Urothelium cell line (cell line): ENCODE measurements around the gene IL22RA1.
A peak's percentile ranks its signal among the peaks of the same experiment; 100 is the strongest.

Experiments used
- DNase-seq: peaks from one replicate; pipeline ENCODE4 v3.0.0; 2011; ENCODE audit warnings: low spot score, mixed read lengths
- FAIRE-seq: peaks from 2 replicates; lab custom pipeline; 2011; peaks lifted over from hg19 to GRCh38; lab: Jason Lieb, UNC

IL22RA1 gene

GRCh38 chr1:24117132-24117531, 25.8 kb downstream of the IL22RA1 start:
- DNase-seq = no peak
- FAIRE-seq = no peak

DNA sequence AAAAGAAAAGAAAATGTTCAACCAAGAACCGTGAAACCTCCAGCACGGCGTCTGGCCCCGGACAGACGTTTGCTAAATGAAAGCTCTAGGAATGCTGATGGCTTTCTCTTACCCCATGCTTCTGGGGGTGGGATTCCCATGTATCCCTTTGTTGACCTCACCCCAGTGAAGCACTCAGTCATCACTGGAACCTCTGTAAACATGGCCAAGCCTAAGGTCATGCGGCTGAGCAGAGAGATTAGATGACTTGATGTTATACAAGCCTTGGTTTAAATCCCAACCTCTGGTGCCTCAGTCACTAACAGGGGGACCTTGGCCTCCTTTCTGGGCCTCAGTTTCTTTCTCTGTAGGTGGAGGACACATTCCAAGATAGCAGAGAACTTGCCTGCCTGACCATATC, 28.2 kb downstream of the IL22RA1 start:
- DNase-seq (no peak), FAIRE-seq (no peak)

DNA sequence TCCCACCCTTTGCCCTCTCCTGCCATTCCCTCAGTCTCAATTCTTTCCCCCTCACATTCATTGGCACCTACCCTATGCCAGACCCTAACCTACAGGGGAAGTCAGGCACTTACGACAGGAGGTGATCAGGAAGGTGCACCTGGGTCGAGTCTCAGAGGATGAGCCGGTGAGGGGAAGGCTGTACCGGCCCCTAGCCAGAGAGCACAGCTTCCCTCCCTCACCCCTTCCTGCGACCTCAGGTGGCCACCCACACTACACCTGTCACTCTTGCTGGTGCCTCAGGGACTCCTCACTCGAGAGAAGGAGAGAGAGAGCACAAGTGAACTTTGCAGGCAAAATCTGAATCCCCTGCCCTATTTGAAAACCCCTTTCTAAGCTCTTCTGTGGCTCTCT, 29.3 kb downstream of the IL22RA1 start:
- no peak for FAIRE-seq
- no peak for DNase-seq

DNA sequence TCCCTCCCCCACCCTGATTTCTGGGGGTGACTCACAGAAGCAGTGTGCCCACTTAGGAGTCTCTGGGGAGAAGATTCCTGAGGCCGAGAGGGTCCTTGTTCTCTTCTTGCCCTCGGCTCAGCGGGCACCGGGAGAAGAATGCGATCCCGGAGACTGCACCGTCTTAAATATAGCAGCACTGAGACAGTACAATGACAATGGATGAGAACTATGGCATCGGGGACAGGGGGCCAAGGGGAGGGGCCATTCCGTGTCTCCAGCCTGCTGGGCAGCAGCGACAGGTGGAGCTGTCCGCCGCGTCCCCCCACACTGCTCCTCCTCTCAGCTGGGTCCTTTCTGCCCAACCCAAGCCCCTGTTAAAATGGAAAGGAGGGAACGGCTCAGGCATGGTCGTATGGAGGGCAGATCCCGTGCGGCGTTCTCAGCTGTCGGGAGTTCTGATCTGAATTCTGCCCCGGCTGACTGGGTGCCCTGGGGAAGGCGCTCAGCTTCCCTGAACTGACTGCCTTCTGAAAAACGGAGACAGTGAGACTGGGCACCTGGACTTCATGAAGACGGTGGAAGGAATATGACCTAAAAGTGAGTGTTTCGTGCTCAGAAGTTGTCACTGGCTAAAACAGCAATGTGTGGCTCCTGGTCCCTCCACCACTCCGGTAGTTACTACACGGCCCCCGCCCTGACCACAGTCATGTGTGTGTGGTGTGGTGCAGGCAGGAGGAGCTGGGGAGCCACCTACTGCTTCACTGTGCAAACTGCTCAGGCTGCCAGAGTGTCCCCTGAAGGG, 30.8 kb downstream of the IL22RA1 start, which contains the start of gene MYOM3:
Gene MYOM3, minus strand, starts transcription at position 140 of the 784 bp plus-strand sequence. CDS start 3,499 bp downstream, outside the sequence.
- DNase-seq (peak; percentile 81), FAIRE-seq (peak; percentile 77)

GRCh38 chr1:24111262-24111995, 31.5 kb downstream of the IL22RA1 start:
- DNase-seq (no peak), FAIRE-seq (no peak)

DNA sequence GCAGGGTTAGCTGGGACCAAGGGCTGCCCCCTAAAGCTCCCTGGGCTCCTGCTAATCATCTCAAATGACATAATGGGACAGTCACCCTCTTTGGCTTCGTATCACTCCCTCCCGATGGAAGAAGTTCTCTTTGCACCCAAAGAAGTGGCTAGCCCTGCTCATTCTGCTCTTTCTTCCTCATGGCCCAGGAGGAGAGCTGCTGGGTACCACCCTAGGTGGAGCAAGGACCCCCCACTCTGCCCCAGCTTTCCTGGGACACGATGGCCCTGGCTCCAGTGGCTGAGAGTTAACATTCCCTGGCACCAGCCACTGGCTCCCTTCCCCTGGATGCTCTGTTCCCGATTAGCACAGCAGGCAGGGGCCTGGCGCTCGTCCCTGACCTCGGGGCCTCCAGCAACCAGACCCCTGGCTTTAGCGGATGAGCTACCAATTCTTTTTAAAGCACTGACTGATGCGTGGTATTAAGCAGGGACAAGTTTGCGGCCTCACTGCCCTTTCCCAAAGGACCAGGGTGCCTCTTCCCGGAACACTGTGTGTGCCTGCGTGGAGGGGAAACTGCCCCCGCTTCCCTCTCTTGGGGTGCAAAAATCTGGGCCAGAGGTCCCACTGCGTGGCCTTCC, 32.2 kb downstream of the IL22RA1 start:
- no peak for FAIRE-seq

GRCh38 chr1:24109686-24110475, 33.1 kb downstream of the IL22RA1 start:
- no peak for DNase-seq
- no peak for FAIRE-seq

More for the DNA sequence above, 32.2 kb downstream of the IL22RA1 start:
- no peak for DNase-seq

DNA sequence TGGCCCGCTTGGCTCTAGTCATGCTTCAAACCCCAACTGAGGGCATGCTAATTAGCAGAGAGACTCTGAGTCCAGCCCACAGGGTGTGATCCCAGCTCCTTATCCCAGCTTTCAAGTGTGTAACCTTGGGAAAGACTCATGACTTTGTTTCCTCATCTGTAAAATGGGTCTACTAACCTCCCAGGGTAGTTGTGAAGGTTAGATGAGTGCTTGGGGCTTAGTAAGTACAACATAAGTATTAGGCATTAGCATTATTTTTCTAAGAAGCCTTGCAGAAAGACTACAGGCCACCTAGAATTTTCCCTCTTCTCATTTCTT, 33.8 kb downstream of the IL22RA1 start:
- no peak for DNase-seq
- no peak for FAIRE-seq

DNA sequence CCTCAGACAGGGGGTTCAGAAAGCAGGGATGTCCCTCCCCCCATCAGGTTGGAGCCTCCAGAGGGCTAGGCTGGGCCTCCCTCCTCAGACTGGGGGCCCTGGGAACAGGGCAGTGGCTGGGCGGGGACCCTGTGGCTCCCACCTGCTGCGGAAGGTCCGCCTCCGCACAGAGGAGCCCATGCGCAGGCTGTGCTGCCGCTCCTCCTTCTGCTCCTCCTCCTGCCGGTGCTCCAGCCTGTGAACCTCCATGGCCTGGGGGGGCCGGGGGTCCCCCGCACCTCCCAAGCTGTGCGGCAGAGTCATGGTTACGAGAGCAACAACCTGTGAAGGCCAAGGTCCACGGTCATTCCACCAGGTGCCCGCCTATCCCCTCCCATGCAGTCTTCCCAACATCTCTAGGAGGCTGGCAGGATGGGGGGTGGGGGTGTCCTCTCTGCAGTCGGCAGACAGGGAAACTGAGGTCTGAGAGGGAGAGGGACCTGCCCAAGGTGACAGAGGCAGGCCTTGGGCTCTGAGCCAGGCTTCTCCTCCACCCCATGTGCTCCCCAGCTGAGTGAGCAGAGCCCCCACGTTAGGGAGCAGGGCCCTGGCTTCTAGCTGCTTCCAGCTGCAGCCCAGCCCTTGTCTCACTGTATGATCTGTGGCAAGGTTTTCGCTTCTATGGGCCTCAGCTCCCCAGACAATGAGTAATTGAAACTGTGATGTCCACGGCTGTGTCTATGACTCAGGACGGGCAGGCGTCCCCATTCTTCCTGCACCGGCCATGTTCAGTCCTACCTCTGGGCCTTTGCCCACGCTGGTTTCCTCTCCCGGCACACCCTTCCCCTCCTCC, 34.4 kb downstream of the IL22RA1 start:
- DNase-seq = peak; percentile 81

GRCh38 chr1:24107462-24108138, 35.3 kb downstream of the IL22RA1 start:
- FAIRE-seq = no peak
- peak; percentile 76 for DNase-seq

More for the DNA sequence above, 34.4 kb downstream of the IL22RA1 start:
- FAIRE-seq = peak; percentile 82

GRCh38 chr1:24105368-24106160, 37.4 kb downstream of the IL22RA1 start:
- DNase-seq = no peak

GRCh38 chr1:24104854-24105253, 38.1 kb downstream of the IL22RA1 start:
- DNase-seq (no peak), FAIRE-seq (no peak)

More at GRCh38 chr1:24105368-24106160, 37.4 kb downstream of the IL22RA1 start:
- FAIRE-seq = no peak

GRCh38 chr1:24103879-24104278, 39.1 kb downstream of the IL22RA1 start:
- FAIRE-seq (no peak), DNase-seq (no peak)

- FAIRE-seq (no peak), DNase-seq (no peak)
Measured at GRCh38 chr1:24103408-24103807, 39.5 kb downstream of the IL22RA1 start.

GRCh38 chr1:24102961-24103360, 40.0 kb downstream of the IL22RA1 start:
- DNase-seq = no peak
- FAIRE-seq = no peak

DNA sequence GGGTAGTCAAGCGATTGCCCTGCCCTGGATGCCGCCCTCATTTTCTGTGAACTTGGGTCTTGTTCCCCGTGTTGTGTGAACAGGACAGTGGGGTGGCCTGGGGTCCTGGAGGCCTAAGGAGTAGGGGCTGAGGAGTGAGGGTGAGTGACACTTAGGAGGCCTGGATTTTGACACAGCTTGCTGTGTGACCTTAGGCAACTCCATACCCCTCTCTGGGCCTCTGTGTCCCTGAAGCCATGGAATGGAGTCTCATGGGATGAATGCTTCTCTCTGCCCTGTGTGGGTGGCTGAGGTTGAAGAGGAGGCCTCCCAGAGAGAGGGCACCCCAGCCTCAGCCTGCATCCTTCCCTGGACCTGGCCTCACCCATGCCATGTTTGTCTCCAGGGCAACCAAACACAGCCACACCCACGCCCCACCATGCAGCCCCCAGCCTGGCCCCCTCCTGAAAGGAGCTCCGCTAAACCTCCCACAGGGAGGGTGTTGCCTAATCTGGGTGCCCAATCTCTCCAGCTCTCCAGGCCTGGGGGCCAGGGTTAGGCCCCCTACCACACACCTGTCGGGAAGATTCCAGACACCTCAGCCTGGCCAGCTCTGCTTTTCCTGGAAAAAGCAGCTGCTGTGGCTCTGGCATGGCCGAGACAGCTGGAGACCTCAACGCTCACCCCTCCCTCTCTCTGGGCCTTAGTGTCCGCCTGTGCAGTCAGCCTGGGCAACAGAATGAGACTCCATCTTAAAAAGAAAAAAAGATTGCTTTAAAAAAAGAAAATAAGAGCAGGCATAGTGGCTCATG, 40.9 kb downstream of the IL22RA1 start:
- FAIRE-seq = no peak
- DNase-seq = no peak

- FAIRE-seq (no peak), DNase-seq (no peak)
Measured at GRCh38 chr1:24100945-24101737, 41.8 kb downstream of the IL22RA1 start.
